HepG2 (cell line): ENCODE data around the gene ENAH. TPM values are rescaled to one million over a fixed set of nuclear protein-coding genes. Genes with fewer than 3 reads are reported as not detected.

Experiments used
- ATAC-seq: fragments of 200-7000 bp; cut with Tn5 transposase; 3 replicates; pipeline ENCODE4 v1.9.1; 2020; ENCODE audit warnings: mild to moderate bottlenecking, moderate library complexity
- BruUV-seq: library from RNA; stranded (reverse); fragments of 400-500 nt; replicated peaks from 2 replicates; lab custom pipeline; 2021; lab: Mats Ljungman, UMichigan
- CTCF ChIA-PET: fragments of 300-600 bp; formaldehyde crosslinking; extraction: SDS; loops from one replicate; lab custom pipeline; 2021; ENCODE audit warnings: low total read pairs, inconsistent platforms, low intra/inter-chr PET ratio; lab: Yijun Ruan, JAX
- POLR2A ChIA-PET: fragments of 350-600 bp; sonication (Branson Sonifier 250); formaldehyde crosslinking; loops from one replicate; lab custom pipeline; 2020; ENCODE audit warnings: antibody characterized with exemption, inconsistent platforms; lab: Yijun Ruan, JAX
- DNase-seq: peaks from one replicate; pipeline ENCODE4 v3.0.0-alpha.2; 2015; ENCODE audit warnings: low spot score
- FAIRE-seq: peaks from 3 replicates; lab custom pipeline; 2011; peaks lifted over from hg19 to GRCh38; lab: Jason Lieb, UNC
- H2AFZ ChIP-seq: one replicate; pipeline ENCODE4 v1.6.1; 2011; ENCODE audit warnings: low read length, inconsistent platforms
- H3K27ac ChIP-seq: fragments of 300-600 bp; 3 replicates; pipeline ENCODE4 v1.8.0; 2011; ENCODE audit warnings: mixed run types, mild to moderate bottlenecking, mixed read lengths, low read length, inconsistent platforms; ENCODE audit not compliant: insufficient read depth; ENCODE audit errors: extremely low read length
- H3K27me3 ChIP-seq, 2 experiments: fragments of 200-600 bp in 1 of 2; 2 replicates in 1 of 2; 3 replicates in 1 of 2; pipeline versions ENCODE4 v1.6.0 to v1.8.0; 2011; ENCODE audit warnings: low read length in 2 of 2, mild to moderate bottlenecking in 2 of 2, moderate library complexity in 2 of 2, inconsistent platforms in 1 of 2; ENCODE audit not compliant: insufficient read depth in 2 of 2, control insufficient read depth in 1 of 2
- H3K36me3 ChIP-seq, 2 experiments: fragments of 200-600 bp in 1 of 2; replicated peaks in 1 of 2; 2 replicates in 1 of 2; 3 replicates in 1 of 2; pipeline versions ENCODE4 v1.5.1 to v1.8.0; 2011; ENCODE audit warnings: low read length in 2 of 2, inconsistent platforms in 1 of 2; ENCODE audit not compliant: insufficient read depth in 2 of 2, control insufficient read depth in 1 of 2
- H3K4me1 ChIP-seq: 2 replicates; pipeline ENCODE4 v1.5.1; 2012; ENCODE audit warnings: low read length, inconsistent platforms; ENCODE audit not compliant: insufficient read depth
- H3K4me2 ChIP-seq: 2 replicates; pipeline ENCODE4 v1.6.0; 2011; ENCODE audit warnings: low read depth, low read length, inconsistent platforms
- H3K4me3 ChIP-seq, 3 experiments: fragments of 200-600 bp in 1 of 3; sonication (generic), shearing (Covaris generic) in 1 of 3; replicated peaks in 1 of 3; 2 replicates each; pipeline ENCODE4 v1.5.1; 2011 to 2016; ENCODE audit warnings: low read length in 3 of 3, inconsistent platforms in 2 of 3, low read depth in 2 of 3, mild to moderate bottlenecking in 2 of 3, control low read depth in 1 of 3, mixed read lengths in 1 of 3; ENCODE audit not compliant: insufficient read depth in 1 of 3
- H3K79me2 ChIP-seq: one replicate; pipeline ENCODE4 v1.6.1; 2011; ENCODE audit warnings: low read length, inconsistent platforms; ENCODE audit not compliant: insufficient read depth
- H3K9ac ChIP-seq: 2 replicates; pipeline ENCODE4 v1.6.0; 2011; ENCODE audit warnings: mild to moderate bottlenecking, low read depth, low read length, inconsistent platforms; ENCODE audit not compliant: insufficient read depth
- H3K9me3 ChIP-seq: 2 replicates; pipeline ENCODE4 v1.5.1; 2012; ENCODE audit warnings: mild to moderate bottlenecking, low read length
- H4K20me1 ChIP-seq: 2 replicates; pipeline ENCODE4 v1.6.0; 2011; ENCODE audit warnings: inconsistent platforms, mild to moderate bottlenecking, low read length, moderate library complexity; ENCODE audit not compliant: insufficient read depth
- CREM ChIP-seq, 2 experiments: sonication (generic) in 1 of 2; formaldehyde crosslinking in 1 of 2; IDR thresholded peaks; 2 replicates each; pipeline versions ENCODE4 v1.4.0 to v1.6.1; 2016 to 2020; ENCODE audit warnings: antibody characterized with exemption in 1 of 2, mild to moderate bottlenecking in 1 of 2, missing genetic modification reagents in 1 of 2
- ELF1 ChIP-seq: sonication (generic); formaldehyde crosslinking; IDR thresholded peaks from 2 replicates; pipeline ENCODE4 v1.4.0; 2020; ENCODE audit warnings: missing genetic modification reagents
- FOXA3 ChIP-seq: IDR thresholded peaks from 2 replicates; pipeline ENCODE4 v1.6.1; 2016; ENCODE audit warnings: missing genetic modification reagents, missing compliant biosample characterization
- HNRNPK ChIP-seq: fragments of 200-400 bp; formaldehyde crosslinking; IDR thresholded peaks from 2 replicates; pipeline ENCODE4 v1.6.1; 2018; ENCODE audit warnings: low read length, low read depth, moderate library complexity, mild to moderate bottlenecking; ENCODE audit not compliant: poor library complexity, severe bottlenecking
- MTA1 ChIP-seq: sonication (generic); formaldehyde crosslinking; IDR thresholded peaks from 2 replicates; pipeline ENCODE4 v1.4.0; 2020; ENCODE audit warnings: missing genetic modification reagents, mild to moderate bottlenecking, borderline replicate concordance
- MYNN ChIP-seq: sonication (generic); formaldehyde crosslinking; IDR thresholded peaks from 2 replicates; pipeline ENCODE4 v1.4.0; 2020; ENCODE audit warnings: mild to moderate bottlenecking, low read depth, missing genetic modification reagents
- NFKB2 ChIP-seq: sonication (generic); formaldehyde crosslinking; IDR thresholded peaks from 2 replicates; pipeline ENCODE4 v1.4.0; 2020; ENCODE audit warnings: missing genetic modification reagents, borderline replicate concordance
- POLR2AphosphoS2 ChIP-seq: IDR thresholded peaks from 2 replicates; pipeline ENCODE4 v1.6.1; 2011; ENCODE audit warnings: low read depth, low read length, improper control_type of control experiment
- SRSF4 ChIP-seq: fragments of 200-400 bp; formaldehyde crosslinking; IDR thresholded peaks from one replicate; pipeline ENCODE4 v1.6.1; 2018; ENCODE audit warnings: mild to moderate bottlenecking, low read depth, low read length, moderate library complexity; ENCODE audit not compliant: poor library complexity, severe bottlenecking
- ZKSCAN8 ChIP-seq: IDR thresholded peaks from 2 replicates; pipeline ENCODE4 v1.6.1; 2016; ENCODE audit warnings: borderline replicate concordance, missing genetic modification reagents, missing compliant biosample characterization
- ZNF83 ChIP-seq: sonication (generic); formaldehyde crosslinking; IDR thresholded peaks from 2 replicates; pipeline ENCODE4 v1.4.0; 2020; ENCODE audit warnings: missing genetic modification reagents, mild to moderate bottlenecking, borderline replicate concordance
- WGBS: methylation state at CpG from one replicate; pipeline ENCODE4 v1.1.6; 2017; ENCODE audit warnings: low lambda C conversion rate; 5-methylcytosine and 5-hydroxymethylcytosine counted together
- in situ Hi-C: cut with HindIII; loops from 2 replicates; pipeline ENCODE4 v1.10.0; 2017; ENCODE audit warnings: low pct_unique_long_range_greater_than_20kb; ENCODE audit not compliant: extremely low pct_ligation_motif_present
- intact Hi-C: fragments of 100-400 bp; cut with micrococcal nuclease; formaldehyde crosslinking; loops from one replicate; pipeline ENCODE4 v1.10.0; 2022; ENCODE audit not compliant: unreplicated experiment
- polyA plus RNA-seq, 8 experiments: library from polyadenylated mRNA; depleted of rRNA in 3 of 8; stranded (reverse) in 7 of 8; unstranded in 1 of 8; fragments of >200 nt; fragmentation: Illumina TruSeq in 4 of 8; extraction: Trizol in 4 of 8; gene quantifications; 2 replicates each; pipeline versions ENCODE4 v1.2.1 to v1.2.3, GENCODE V29; 2011 to 2016; ENCODE audit warnings: low read depth in 4 of 8, missing spikeins in 1 of 8, mixed read lengths in 1 of 8; ENCODE audit not compliant: insufficient read depth in 1 of 8
- total RNA-seq, 5 experiments: library from RNA; depleted of rRNA; stranded (reverse); fragments of >200 nt; fragmentation: Illumina TruSeq; extraction: Trizol; gene quantifications; 2 replicates each; pipeline ENCODE4 v1.2.3, GENCODE V29; 2016; ENCODE audit warnings: low read depth in 1 of 5
- TF ChIP-seq, protein P1 (sequence below): sonication (generic); formaldehyde crosslinking; IDR thresholded peaks from 2 replicates; pipeline ENCODE4 v1.5.1; 2020; ENCODE audit warnings: missing genetic modification reagents, mild to moderate bottlenecking, borderline replicate concordance
- TF ChIP-seq, protein P2 (sequence below): sonication (generic); formaldehyde crosslinking; IDR thresholded peaks from 2 replicates; pipeline ENCODE4 v1.8.1; 2023; ENCODE audit warnings: missing genetic modification reagents, mild to moderate bottlenecking, borderline replicate concordance
- TF ChIP-seq, protein P3 (sequence below): sonication (generic); formaldehyde crosslinking; IDR thresholded peaks from 2 replicates; pipeline ENCODE4 v1.5.1; 2020; ENCODE audit warnings: mild to moderate bottlenecking, missing genetic modification reagents, borderline replicate concordance
- TF ChIP-seq, protein P4 (sequence below): sonication (generic); formaldehyde crosslinking; conservative IDR thresholded peaks from 2 replicates; pipeline ENCODE4 v1.8.0; 2022; ENCODE audit warnings: mild to moderate bottlenecking, moderate library complexity, missing genetic modification reagents

Gene ENAH
- total and polyA plus RNA-seq, 2 of the 13 experiments (the other 11 are each of a cell fraction or from before 2014, with no cell fraction given), result 22.1 to 58.3 TPM

DNA sequence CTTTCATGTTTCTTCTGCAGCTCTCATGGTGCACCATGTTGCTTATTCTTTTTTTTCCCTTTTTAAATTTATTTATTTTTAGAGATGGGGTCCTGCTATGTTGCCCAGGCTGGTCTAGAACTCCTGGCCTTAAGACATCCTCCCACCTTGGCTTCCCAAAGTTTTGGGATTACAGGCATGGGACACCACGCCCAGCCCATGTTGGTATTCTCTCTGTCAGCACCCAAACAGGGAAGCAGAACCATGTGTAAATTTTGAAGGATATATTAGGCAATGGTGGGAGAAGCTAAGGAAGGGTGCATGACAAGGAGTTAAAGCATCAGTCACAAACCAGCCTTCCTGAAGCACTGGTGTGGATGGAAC lies 39.6 kb upstream of the ENAH start:
- POLR2A ChIA-PET, result interaction anchor here (1.3 to 6.6 kb wide), 3 partner anchors 15 to 77 kb away, joined by 3 to 36 read pairs (median 33); no protein-coding TSS in a partner anchor

More for the DNA sequence above, 39.6 kb upstream of the ENAH start:
- Histone ChIP-seq H2AFZ (no peak overlapping the region), H4K20me1 (no peaks in the 10 kb centered on the region), H3K9me3 (no peaks in the 10 kb centered on the region), H3K4me3 (no peak overlapping the region), H3K27me3 (no peaks in the 10 kb centered on the region), H3K79me2 (no peaks in the 10 kb centered on the region), H3K9ac (no peak overlapping the region), H3K4me2 (no peak overlapping the region), H3K36me3 (no peaks in the 10 kb centered on the region), H3K4me1 (peaks cover 65% of the 10 kb centered on the region), H3K27ac (no peak overlapping the region)
- FAIRE-seq, result no peak
- CTCF ChIA-PET, result no interaction called here
- WGBS, result 87% methylated on average over 1 of the region's 1 CpG
- in situ Hi-C loops (loop anchor here (5.0 kb wide), 1 partner anchor 75 kb away; no protein-coding TSS in a partner anchor), intact Hi-C loops (loop anchor here (5.0 kb wide), 2 partner anchors 40 to 75 kb away; partner anchors contain the start of gene ENAH)
- TF ChIP-seq FOXA3 (CRISPR knock-in tag) (no peak), ZNF83 (CRISPR knock-in tag) (no peak), ELF1 (CRISPR knock-in tag) (no peak), NFKB2 (CRISPR knock-in tag) (no peak), MYNN (CRISPR knock-in tag) (no peak), HNRNPK (no peak), CREM (IDR thresholded peaks at IDR 0.05) (no peak), CREM (CRISPR knock-in tag; IDR thresholded peaks at IDR 0.05) (no peak), ZKSCAN8 (CRISPR knock-in tag) (no peak), MTA1 (CRISPR knock-in tag) (no peak), POLR2AphosphoS2 (no peak), SRSF4 (no peak)
- TF ChIP-seq, protein P1, sequence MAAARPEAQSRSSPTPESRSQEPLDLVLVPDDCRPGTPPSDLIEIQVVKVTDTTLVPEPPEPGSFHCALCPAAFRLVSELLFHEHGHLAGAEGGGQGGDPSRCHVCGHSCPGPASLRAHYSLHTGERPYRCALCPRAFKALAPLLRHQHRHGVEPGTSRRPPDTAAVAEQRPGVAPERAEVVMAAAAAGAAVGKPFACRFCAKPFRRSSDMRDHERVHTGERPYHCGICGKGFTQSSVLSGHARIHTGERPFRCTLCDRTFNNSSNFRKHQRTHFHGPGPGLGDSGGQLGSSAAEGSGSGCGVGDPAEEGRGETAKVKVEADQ (CRISPR knock-in tag), result no peak
- TF ChIP-seq, protein P2, sequence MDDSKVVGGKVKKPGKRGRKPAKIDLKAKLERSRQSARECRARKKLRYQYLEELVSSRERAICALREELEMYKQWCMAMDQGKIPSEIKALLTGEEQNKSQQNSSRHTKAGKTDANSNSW (CRISPR knock-in tag), result no peak
- TF ChIP-seq, protein P3, sequence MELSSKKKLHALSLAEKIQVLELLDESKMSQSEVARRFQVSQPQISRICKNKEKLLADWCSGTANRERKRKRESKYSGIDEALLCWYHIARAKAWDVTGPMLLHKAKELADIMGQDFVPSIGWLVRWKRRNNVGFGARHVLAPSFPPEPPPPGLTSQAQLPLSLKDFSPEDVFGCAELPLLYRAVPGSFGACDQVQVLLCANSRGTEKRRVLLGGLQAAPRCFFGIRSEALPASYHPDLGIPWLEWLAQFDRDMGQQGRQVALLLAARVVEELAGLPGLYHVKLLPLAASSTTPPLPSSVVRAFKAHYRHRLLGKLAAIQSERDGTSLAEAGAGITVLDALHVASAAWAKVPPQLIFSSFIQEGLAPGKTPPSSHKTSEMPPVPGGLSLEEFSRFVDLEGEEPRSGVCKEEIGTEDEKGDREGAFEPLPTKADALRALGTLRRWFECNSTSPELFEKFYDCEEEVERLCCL, result no peak
- TF ChIP-seq, protein P4, sequence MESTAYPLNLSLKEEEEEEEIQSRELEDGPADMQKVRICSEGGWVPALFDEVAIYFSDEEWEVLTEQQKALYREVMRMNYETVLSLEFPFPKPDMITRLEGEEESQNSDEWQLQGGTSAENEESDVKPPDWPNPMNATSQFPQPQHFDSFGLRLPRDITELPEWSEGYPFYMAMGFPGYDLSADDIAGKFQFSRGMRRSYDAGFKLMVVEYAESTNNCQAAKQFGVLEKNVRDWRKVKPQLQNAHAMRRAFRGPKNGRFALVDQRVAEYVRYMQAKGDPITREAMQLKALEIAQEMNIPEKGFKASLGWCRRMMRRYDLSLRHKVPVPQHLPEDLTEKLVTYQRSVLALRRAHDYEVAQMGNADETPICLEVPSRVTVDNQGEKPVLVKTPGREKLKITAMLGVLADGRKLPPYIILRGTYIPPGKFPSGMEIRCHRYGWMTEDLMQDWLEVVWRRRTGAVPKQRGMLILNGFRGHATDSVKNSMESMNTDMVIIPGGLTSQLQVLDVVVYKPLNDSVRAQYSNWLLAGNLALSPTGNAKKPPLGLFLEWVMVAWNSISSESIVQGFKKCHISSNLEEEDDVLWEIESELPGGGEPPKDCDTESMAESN (CRISPR knock-in tag), result no peak
- DNase-seq, result no peak
- no TSS peak for BruUV-seq
- no peak for ATAC-seq
